Cardiac septum (tissue), 1 donor: ENCODE measurements around the gene RANBP17. TPM values are rescaled to one million over a fixed set of nuclear protein-coding genes. Genes with fewer than 3 reads are reported as not detected.
"Not testable (repeated sequence)": the region's sequence is repeated elsewhere in the genome, so short reads cannot be mapped to it uniquely, and the experiment has no call there.

Experiments used
- DNase-seq: peaks from one replicate; pipeline ENCODE4 v3.0.0-alpha.2; 2020; ENCODE audit warnings: low spot score
- intact Hi-C: fragments of 100-400 bp; cut with DNase I; formaldehyde crosslinking; loops from one replicate; pipeline ENCODE4 v1.14.0; 2022
- total RNA-seq: library from RNA; stranded (reverse); fragmentation: NEBNext Ultra II Directional; extraction: Animal tissue kit (Norgen Biotek cat#: 25700); gene quantifications from one replicate; pipeline ENCODE4 v1.2.1, GENCODE V29; 2021
- donor health status: DM: no; HTN: no; CAD: no.

RANBP17 gene
- total RNA-seq, 1 donor from 2014 or later, result 9.9 TPM

DNA sequence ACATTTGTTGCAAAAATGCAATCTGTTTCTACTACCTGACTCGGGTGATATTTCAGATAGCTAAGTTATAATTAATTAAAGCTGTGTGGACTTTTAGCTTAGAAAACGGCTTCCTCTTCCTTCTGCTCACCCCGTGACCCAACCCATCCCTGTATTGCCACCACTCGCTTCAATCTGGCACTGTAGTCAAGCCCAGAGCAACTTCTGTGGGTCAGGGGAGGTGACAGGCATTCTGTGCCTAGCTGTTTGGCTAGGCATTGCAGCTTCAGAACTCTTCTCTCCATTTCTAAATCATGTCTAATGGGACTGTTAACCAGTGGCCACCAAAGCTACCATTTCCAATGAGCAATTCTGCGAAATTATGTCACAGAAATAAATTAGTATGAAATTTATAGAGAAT is 267.5 kb downstream of the RANBP17 start:
- intact Hi-C loops, result no loop called here
- no peak for DNase-seq

DNA sequence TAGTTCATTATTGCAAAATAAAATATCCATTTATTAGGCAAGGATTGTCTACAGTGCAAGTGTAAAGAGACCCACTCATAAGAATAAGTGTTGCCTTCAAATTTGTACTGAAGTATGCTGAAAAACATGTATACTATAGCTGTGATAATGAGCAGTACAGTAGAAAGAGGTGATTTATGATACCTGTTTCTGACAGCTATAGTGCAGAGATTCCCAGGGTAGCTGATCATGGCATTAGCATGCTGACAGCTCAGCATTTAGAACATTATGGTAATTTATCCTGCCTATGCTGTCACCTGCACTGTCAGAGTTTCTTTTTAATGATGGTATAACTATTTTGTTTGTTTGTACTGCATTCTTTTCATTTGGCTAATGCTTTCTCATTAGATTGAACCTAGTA is 269.7 kb downstream of the RANBP17 start:
- intact Hi-C loops, result no loop called here
- DNase-seq, result no peak

DNA sequence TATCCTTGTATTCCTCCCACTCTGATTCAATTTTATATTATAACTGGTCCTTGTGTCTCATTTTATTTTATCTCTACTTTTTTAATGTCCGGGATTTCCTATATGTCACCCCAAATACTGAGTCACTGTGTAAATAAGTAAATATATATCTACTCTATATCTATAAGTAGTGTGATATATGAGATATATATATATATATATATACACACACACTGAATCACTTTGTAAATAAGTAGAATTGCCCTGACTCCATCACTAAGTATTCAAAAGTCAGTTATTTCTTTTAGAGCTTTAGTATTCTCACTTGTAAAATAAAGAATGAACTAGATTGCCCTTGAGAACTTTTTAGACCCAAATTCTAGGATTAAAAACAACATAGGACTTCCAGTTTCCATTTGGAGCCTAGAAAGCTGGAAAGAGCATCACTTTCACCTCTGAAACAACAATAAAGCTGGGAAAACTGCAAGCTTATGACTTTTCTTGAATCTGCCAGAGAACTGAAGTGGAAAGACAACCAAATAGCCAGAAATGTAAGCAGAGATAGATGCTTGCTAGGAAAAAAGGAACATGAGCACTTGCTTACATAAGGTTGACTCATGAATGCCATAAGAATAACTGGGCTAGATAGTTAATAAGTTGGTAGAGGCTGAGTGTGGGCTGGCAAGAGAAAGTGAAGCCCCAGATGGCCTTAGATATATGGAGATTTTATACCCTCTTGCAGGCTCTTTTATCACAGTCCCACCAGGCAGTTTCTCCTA is 276.1 kb downstream of the RANBP17 start:
- intact Hi-C loops, result no loop called here

DNA sequence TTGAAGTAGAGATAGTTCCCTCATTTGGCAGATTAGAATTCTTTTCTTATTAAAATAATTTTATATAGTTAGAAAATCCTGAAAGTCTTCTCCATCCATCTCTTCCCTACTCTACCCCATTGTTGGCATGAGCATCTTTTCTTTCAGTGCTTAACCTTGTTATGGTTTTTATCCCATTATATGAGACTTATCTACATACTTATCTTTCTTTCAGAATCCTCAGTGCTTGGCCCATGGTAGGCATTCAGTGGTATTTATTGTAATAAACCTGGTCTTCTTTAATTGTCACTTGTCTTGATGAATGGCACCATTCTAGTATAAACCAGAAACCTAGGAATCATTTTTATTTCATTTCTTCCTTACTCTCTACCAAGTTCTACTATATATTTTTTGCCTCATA is 277.4 kb downstream of the RANBP17 start:
- no peak for DNase-seq
- intact Hi-C loops, result no loop called here

More for the DNA sequence above, 276.1 kb downstream of the RANBP17 start:
- no peak for DNase-seq

DNA sequence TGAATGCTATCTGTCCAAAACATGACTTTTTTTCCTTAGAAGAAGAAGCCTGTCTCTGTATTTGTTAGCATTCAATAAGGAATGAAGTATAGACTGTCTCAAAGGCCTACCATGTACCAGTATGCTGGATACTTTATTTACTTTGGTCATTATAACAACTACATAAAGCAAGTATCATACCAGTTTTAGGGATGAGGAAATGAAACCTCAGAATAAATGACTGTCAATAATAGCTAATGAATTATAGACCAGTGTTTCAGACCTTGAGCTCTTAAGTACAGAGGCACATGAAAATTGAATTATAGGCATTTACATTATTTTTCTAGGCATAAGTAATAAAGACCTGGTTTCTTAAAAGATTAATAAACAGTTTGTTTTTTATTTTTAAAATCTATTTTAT is 280.8 kb downstream of the RANBP17 start:
- intact Hi-C loops, result no loop called here
- no peak for DNase-seq

DNA sequence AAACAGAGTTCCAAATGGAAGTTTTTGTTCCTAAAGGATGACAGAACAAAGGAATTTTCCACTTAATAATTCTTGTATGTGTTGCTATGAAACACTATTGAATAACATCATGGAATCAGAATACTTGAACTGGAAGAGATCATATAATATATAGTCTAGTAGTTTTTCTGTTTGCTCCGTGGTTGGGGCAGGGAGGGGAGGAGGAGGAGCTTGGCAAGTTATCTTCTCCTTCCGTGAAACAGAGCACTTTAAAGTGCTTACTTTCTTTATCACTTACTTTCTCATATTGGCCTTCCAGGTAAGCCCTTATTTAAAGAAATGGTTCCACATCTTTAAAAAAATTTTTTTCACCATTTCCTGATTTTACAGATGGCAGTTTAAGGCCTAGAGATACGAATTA is 281.4 kb downstream of the RANBP17 start:
- intact Hi-C loops, result no loop called here

DNA sequence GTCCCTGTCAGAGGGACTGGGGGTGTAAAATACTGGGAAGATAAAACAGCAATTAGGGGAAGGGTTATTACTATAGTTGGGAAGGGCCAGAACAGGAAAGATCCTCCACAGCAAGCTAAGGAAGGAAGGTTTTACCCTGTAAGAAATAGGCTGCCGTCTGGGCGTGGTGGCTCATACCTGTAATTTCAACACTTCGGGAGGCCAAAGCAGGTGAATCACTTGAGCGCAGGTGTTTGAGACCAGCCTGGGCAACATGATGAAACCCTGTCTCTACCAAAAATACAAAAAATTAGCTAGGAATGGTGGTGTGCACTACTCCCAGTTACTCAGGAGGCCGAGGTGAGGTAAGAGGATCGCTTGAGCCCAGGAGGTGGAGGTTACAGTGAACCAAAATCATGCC is 282.1 kb downstream of the RANBP17 start:
- DNase-seq, result no peak
- intact Hi-C loops, result no loop called here

More for the DNA sequence above, 281.4 kb downstream of the RANBP17 start:
- no peak for DNase-seq

DNA sequence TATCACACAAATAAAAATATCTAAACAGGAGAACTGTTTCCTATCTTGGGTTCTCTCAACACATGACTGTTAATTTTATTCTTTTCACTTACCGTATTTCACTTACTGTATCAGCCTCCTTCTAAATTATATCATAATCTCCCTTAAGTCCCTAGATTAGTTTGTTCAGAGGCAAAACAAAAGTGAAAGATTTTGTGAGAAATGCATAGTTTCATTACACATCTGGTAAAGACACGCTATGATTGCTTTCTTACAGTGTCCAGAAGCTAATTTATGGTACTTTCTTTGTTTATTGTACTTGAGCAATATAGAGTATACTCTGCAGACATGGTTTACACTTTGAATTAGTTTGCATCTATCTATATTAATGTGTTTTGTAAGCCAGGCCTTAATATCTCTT is 287.5 kb downstream of the RANBP17 start:
- intact Hi-C loops, result no loop called here
- no peak for DNase-seq

DNA sequence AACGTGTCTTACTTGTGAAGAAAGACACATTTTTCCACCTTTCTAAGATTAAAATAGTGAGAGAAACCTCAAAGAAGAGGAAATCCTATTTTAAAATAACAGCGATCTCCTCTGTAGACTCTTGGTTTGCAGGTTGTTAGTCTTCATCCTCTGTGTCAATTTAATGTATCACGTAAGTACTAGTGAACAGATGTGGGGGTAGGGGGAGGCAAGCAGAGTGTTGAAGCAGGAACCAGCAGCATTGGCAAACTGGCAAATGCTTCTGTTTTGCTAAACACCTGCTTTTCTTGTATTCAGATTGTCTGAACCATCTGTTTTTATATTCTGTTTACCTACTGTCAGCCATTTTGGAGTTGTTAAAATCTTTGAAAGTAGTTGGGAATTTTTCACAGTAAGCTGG is 288.0 kb downstream of the RANBP17 start:
- no peak for DNase-seq
- intact Hi-C loops, result no loop called here

DNA sequence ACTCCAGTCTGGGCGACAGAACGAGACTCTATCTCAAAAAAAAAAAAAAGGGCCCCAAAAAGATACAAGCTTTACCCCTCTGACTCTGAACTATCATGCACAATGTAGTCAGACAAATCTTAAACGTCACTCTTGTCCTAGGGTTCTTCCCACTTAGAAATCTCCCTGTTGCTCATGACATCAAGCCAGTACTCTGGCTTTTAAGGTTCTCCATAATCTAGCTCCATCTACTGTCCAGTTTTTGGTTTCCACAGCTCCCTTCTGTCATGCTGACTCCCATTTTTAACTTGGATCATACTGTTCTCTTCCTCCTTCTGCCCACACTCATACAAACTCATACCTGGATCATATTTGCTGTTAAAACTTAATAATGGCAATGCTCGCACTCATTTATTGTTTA is 290.6 kb downstream of the RANBP17 start:
- no peak for DNase-seq
- intact Hi-C loops, result no loop called here

DNA sequence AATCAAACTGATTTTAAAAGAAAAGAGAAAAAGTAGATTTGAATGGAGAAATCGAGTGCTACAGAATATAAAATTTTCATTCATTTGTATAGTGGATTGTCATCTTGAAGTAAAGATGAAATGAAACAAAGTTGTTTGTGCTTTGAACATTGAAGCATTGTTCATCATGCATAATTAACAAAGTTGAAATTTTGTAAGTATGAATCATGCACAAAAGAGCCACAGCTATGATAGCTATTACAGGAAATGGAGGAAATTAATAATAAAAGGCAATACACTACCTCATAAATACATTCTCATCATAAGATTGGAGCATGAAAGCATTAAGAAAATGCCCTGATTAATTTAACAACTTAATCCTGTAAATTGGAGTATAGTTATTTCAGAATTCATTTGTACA is 293.8 kb downstream of the RANBP17 start:
- intact Hi-C loops, result no loop called here
- DNase-seq, result no peak

DNA sequence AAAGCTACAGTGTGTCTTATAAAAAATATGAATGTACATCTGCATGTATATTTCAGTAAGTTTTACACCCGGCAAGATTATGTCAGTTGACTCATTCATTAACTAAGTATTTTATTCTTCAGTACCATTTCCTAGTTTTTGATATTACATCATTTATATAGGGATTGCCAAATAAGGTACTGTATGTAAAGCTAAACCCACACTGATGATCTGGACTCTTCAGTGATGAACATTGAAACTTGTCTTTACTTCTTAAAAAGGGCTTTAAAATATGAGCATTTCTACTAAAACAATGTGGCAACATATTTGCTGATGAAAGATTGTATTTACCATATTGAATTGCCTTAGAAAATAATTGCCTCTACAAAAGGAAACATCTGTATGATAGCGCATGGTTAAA is 295.5 kb downstream of the RANBP17 start:
- no peak for DNase-seq
- intact Hi-C loops, result no loop called here

DNA sequence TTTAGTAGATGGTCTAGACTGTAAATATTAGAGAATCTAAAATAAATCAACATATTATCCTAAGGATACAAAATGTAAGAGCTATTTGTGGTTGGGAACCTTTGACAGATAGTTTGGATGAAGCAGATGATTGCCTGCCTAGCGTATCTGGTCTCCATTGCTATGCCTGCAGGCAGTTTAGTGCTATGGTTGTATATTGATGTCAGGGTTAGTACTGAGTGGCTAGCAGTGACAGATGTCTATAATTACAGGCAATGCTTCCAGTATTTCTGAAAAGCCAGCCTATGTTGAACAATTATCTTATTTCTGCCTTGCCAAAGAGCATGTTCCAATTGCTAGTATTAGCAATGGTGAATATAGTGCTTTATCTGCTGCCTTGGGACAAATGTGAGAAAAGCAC is 296.0 kb downstream of the RANBP17 start:
- DNase-seq, result no peak
- intact Hi-C loops, result no loop called here

DNA sequence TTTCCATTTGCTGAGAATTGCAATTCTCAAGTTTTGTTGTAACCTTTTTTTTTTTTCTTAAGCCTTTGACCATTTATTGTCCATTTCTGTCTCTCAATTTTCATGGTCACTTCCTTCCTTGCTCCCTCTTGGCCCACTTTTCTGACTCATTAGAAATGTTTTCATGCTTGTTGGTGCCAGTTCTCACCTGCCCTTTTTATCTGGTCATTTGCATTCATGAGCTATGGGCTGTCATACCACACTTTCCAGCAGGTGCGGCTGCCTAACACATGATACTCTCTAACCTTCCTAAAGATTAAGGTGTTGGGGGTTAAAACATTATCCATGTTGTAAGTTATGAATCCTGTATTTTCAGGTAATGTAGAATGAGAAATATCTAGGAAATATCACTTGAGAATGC is 296.8 kb downstream of the RANBP17 start:
- DNase-seq, result no peak
- intact Hi-C loops, result no loop called here

DNA sequence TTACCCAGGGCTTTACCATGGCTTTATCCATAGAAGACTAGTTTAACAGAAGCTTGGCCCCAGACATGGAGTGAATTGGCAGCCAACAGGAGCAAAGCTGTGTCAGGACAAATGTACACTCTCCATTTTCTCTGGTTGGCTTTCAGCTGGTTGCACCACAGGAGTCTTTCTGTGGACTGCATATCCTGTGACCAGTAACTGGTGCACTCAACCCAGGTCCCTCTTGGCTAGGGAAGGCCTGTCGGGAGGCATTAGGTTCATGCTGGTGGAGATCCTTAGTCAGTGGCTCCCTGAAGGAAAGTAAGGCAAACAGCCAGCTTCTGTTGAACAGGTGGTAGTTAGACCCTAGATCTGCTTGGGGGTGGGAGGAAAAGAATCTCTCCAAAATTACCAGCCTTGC is 300.3 kb downstream of the RANBP17 start:
- intact Hi-C loops, result no loop called here
- no peak for DNase-seq

DNA sequence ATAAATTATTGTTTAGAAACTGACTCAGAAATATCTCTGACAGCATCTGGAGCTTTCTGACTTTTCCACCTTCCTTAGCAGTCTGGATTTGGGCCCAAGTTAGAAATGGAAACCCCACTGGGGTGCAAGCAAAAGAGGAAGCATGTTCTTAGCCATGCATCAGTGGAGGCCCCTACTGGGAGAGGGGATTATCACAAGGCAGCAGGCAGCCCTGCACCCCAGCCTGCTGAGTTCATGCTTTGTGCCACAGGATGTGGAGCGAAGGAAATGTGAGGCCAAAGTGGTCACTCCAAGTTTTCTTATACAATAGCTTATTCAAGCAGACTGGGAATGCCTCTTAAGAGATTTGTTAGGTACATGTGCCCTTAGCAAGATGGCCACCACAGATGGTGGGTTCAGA is 300.8 kb downstream of the RANBP17 start:
- DNase-seq, result no peak
- intact Hi-C loops, result no loop called here

DNA sequence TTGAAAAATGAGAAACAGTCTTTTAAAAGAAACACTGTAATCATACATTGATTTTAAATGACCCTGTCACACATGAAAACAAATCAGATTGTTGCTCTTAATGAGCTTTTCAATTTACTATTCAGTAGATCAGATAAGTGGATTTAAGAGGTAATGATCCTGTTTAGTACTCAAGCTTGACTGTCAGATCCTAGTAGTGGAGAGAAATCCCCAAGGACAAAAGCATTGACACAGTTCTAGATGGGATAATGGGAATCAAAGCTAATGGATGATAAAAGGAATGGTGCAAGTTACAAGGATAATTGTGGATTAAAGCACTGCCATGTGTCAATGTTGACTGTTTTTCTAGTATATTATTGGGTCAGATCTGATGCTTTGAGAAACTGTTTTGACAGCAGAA is 304.9 kb downstream of the RANBP17 start:
- no peak for DNase-seq
- intact Hi-C loops, result no loop called here

DNA sequence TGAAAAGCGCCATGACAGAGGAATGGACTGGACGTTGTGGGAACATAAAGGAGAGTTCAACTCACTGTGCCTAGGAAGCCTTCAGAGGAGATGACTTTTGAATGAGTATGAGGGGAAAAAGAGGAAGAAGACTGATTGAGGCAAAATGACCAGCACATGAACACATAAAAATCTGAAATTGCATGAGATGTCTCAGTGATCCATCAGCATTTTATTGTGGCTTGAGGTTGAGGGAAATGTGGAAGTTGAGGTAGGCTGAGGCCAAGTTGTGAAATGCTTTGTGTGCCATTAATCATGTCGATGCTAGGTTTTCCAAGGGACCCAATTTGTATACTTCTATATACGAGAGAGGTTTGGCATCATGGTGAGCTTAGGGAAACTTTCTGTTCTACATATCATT is 306.4 kb downstream of the RANBP17 start:
- DNase-seq, result no peak
- intact Hi-C loops, result no loop called here

DNA sequence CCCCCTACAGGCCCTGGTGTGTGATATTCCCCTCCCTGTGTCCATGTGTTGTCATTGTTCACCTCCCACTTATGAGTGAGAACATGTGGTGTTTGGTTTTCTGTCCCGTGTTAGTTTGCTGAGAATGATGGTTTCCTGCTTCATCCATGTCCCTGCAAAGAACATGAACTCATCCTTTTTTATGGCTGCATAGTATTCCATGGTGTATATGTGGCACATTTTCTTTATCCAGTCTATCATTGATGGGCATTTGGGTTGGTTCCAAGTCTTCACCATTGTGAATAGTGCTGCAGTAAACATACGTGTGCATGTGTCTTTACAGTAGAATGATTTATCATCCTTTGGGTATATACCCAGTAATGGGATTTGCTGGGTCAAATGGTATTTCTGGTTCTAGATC is 313.1 kb downstream of the RANBP17 start:
- DNase-seq, intact Hi-C loops: not testable (repeated sequence)

DNA sequence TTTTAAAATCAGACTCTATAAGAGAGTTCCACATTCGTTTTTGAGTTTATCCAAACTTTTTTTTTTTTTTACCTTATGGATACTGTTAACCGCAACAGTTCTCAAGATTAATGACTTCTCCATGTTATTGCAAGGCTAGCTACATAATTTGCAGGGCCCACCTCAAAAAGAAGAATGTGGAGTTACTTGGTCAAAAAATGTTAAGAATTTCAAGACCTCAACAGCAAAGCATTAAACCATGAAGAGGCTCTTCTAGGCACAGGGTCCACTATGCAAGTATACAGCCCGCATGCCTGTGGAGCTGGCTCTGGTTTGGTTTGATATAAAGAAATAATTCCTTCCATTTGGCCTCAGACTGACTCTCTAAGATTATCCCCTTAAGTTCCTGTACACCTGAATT is 313.9 kb downstream of the RANBP17 start:
- no peak for DNase-seq
- intact Hi-C loops, result no loop called here

DNA sequence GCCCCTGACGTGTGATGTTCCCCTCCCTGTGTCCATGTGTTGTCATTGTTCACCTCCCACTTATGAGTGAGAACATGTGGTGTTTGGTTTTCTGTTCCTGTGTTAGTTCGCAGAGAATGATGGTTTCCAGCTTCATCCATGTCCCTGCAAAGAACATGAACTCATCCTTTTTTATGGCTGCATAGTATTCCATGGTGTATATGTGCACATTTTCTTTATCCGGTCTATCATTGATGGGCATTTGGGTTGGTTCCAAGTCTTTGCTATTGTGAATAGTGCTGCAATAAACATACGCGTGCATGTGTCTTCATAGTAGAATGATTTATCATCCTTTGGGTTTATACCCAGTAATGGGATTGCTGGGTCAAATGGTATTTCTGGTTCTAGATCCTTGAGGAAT is 316.4 kb downstream of the RANBP17 start:
- DNase-seq, result not testable (repeated sequence)

DNA sequence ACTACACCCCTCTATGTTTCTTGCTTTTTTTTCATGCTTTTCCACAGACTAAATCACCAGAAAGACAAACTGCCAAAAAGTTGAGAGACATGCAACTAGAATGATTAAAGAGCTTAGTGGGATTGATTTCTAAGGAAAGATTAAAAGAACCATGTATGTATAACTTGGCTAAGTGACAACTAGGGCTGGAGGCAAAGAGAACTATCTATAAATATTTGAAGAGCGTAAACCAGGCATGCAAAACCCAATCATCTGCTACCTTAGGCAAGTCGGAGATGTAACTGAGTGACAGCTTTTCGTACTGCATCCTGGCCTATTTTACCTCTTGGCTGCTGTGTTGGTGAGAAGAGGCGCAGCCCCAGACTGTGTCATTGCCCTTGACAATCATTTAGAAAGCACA is 326.2 kb downstream of the RANBP17 start:
- intact Hi-C loops, result no loop called here
- DNase-seq, result no peak

More for the DNA sequence above, 316.4 kb downstream of the RANBP17 start:
- intact Hi-C loops, result not testable (repeated sequence)
